Measurements from ENCODE around the gene AGBL4.

DNA sequence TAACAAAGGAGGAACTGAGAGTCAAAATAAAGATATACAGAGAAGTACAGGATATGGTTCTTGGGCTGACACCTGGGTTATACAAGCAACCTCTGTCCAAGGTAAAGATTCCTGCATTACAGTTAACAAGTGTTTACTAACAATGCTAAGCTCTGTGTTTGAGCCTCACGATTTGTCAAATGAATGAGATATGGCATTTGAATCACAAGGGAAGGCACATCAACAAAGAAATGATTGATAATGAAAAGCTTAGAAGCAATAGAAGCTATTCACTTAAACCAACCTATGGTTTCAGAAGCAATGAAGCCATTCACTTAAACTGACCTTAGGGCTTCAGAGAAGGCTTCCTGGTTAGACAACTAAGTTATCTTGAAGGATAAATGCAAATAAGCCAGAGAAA is 199.5 kb downstream of the AGBL4 start:
- TF ChIP-seq, protein P1, sequence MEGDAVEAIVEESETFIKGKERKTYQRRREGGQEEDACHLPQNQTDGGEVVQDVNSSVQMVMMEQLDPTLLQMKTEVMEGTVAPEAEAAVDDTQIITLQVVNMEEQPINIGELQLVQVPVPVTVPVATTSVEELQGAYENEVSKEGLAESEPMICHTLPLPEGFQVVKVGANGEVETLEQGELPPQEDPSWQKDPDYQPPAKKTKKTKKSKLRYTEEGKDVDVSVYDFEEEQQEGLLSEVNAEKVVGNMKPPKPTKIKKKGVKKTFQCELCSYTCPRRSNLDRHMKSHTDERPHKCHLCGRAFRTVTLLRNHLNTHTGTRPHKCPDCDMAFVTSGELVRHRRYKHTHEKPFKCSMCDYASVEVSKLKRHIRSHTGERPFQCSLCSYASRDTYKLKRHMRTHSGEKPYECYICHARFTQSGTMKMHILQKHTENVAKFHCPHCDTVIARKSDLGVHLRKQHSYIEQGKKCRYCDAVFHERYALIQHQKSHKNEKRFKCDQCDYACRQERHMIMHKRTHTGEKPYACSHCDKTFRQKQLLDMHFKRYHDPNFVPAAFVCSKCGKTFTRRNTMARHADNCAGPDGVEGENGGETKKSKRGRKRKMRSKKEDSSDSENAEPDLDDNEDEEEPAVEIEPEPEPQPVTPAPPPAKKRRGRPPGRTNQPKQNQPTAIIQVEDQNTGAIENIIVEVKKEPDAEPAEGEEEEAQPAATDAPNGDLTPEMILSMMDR (IDR thresholded peaks at IDR 0.05): no peak
- no peak for TF ChIP-seq ZFX (IDR thresholded peaks at IDR 0.05; ENCODE audit: borderline replicate concordance)

Data from 22Rv1 (cell line).